BE2C (cell line): ENCODE measurements around the gene GRM4.

Source experiments
- DNase-seq: peaks from one replicate; pipeline ENCODE4 v3.0.0-alpha.2; 2020
- H3K27me3 ChIP-seq: fragments of 250-450 bp; sonication (Bioruptor Pico); 2 replicates; pipeline ENCODE4 v1.5.1; 2020; ENCODE audit warnings: mild to moderate bottlenecking
- H3K36me3 ChIP-seq: fragments of 250-450 bp; sonication (Bioruptor Pico); 2 replicates; pipeline ENCODE4 v1.5.1; 2020; ENCODE audit warnings: mild to moderate bottlenecking
- H3K4me1 ChIP-seq: fragments of 250-450 bp; sonication (Bioruptor Pico); 2 replicates; pipeline ENCODE4 v1.5.1; 2020
- H3K4me3 ChIP-seq: 2 replicates; pipeline ENCODE4 v1.5.1; 2011; ENCODE audit warnings: low read depth, low read length
- H3K9me3 ChIP-seq: fragments of 250-450 bp; sonication (Bioruptor Pico); 2 replicates; pipeline ENCODE4 v1.5.1; 2020
- TF ChIP-seq, protein P1 (sequence below): IDR thresholded peaks from 2 replicates; pipeline ENCODE4 v1.5.1; 2012; ENCODE audit warnings: mild to moderate bottlenecking, low read depth, low read length

GRM4 gene

GRCh38 chr6:34082864-34083626 is 62.8 kb downstream of the GRM4 start:
- TF ChIP-seq, protein P1, sequence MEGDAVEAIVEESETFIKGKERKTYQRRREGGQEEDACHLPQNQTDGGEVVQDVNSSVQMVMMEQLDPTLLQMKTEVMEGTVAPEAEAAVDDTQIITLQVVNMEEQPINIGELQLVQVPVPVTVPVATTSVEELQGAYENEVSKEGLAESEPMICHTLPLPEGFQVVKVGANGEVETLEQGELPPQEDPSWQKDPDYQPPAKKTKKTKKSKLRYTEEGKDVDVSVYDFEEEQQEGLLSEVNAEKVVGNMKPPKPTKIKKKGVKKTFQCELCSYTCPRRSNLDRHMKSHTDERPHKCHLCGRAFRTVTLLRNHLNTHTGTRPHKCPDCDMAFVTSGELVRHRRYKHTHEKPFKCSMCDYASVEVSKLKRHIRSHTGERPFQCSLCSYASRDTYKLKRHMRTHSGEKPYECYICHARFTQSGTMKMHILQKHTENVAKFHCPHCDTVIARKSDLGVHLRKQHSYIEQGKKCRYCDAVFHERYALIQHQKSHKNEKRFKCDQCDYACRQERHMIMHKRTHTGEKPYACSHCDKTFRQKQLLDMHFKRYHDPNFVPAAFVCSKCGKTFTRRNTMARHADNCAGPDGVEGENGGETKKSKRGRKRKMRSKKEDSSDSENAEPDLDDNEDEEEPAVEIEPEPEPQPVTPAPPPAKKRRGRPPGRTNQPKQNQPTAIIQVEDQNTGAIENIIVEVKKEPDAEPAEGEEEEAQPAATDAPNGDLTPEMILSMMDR, result no peak
- DNase-seq, result no peak
- no peaks in the 10 kb centered on the region for H3K4me1 ChIP-seq
- no peaks in the 10 kb centered on the region for H3K27me3 ChIP-seq
- H3K9me3 ChIP-seq, result no peaks in the 10 kb centered on the region
- no peak overlapping the region for H3K4me3 ChIP-seq
- H3K36me3 ChIP-seq, result no peaks in the 10 kb centered on the region

GRCh38 chr6:34082348-34082747 is 63.5 kb downstream of the GRM4 start:
- DNase-seq, result no peak
- Histone ChIP-seq H3K27me3 (no peaks in the 10 kb centered on the region), H3K9me3 (no peaks in the 10 kb centered on the region), H3K36me3 (no peaks in the 10 kb centered on the region), H3K4me1 (no peaks in the 10 kb centered on the region), H3K4me3 (no peak overlapping the region)
- TF ChIP-seq, protein P1, result no peak

DNA sequence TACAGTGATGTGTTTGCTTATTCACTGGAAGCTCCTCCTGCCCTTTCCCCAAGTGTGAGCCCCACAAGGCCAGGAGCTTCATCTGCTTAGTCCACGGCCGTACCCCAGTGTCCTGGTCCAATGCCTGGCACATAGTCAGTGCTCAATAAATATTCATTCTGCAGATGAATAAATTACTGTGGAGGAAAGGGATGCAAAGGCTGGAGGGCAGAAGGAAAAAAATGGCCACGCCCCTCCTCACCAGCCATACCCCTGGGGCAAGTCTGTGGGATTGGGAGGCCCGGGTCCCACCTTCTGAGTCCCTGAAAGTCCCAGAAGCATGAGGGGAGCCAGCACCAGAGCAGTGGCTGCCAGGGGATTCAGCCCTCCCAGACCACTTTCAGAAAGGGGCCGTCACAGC is 65.5 kb downstream of the GRM4 start:
- TF ChIP-seq, protein P1, result no peak

GRCh38 chr6:34079899-34080298 is 66.0 kb downstream of the GRM4 start:
- H3K27me3 ChIP-seq, result no peaks in the 10 kb centered on the region
- H3K4me1 ChIP-seq, result no peaks in the 10 kb centered on the region
- H3K4me3 ChIP-seq, result no peak overlapping the region
- no peaks in the 10 kb centered on the region for H3K36me3 ChIP-seq
- TF ChIP-seq, protein P1, result no peak
- no peak for DNase-seq
- H3K9me3 ChIP-seq, result no peaks in the 10 kb centered on the region

More for the DNA sequence above, 65.5 kb downstream of the GRM4 start:
- Histone ChIP-seq H3K4me1 (no peaks in the 10 kb centered on the region), H3K27me3 (no peaks in the 10 kb centered on the region), H3K4me3 (no peak overlapping the region), H3K36me3 (no peaks in the 10 kb centered on the region), H3K9me3 (no peaks in the 10 kb centered on the region)
- no peak for DNase-seq

- no peak overlapping the region for H3K4me3 ChIP-seq
- H3K36me3 ChIP-seq, result no peaks in the 10 kb centered on the region
- no peak for DNase-seq
- H3K9me3 ChIP-seq, result peaks cover 2% of the 10 kb centered on the region; the same call in 1 of the 2 replicates
- no peaks in the 10 kb centered on the region for H3K4me1 ChIP-seq
- TF ChIP-seq, protein P1, result no peak
- H3K27me3 ChIP-seq, result no peaks in the 10 kb centered on the region
Observed at GRCh38 chr6:34075906-34076305, 70.0 kb downstream of the GRM4 start.

GRCh38 chr6:34074064-34074742 is 71.7 kb downstream of the GRM4 start:
- H3K9me3 ChIP-seq, result peaks cover 2% of the 10 kb centered on the region; the same call in 1 of the 2 replicates
- no peaks in the 10 kb centered on the region for H3K27me3 ChIP-seq
- no peaks in the 10 kb centered on the region for H3K4me1 ChIP-seq
- H3K36me3 ChIP-seq, result no peaks in the 10 kb centered on the region
- DNase-seq, result no peak
- no peak overlapping the region for H3K4me3 ChIP-seq
- TF ChIP-seq, protein P1, result no peak
